NCI-H2171 (cell line): Measurements from ENCODE around the gene ACE.

Source experiments
- DNase-seq: peaks from one replicate; lab custom pipeline; 2025; lab: John Stamatoyannopoulos, UW

Gene ACE

GRCh38 chr17:63474586-63475460 is 2.0 kb upstream of the ACE start:
- no peak for DNase-seq

- DNase-seq: no peak
These were observed 1.1 kb upstream of the ACE start for GRCh38 chr17:63475491-63476412.

- DNase-seq: peak; percentile 49
These were observed 405 bp upstream of the ACE start for GRCh38 chr17:63476459-63476853.

GRCh38 chr17:63477480-63478440 is 899 bp downstream of the ACE start:
- peak; percentile 55 for DNase-seq

GRCh38 chr17:63478814-63479494 is 2.1 kb downstream of the ACE start:
- peak; percentile 8 for DNase-seq

- peak; percentile 6 for DNase-seq
These were observed 2.8 kb downstream of the ACE start for GRCh38 chr17:63479495-63480184.

- no peak for DNase-seq
These were observed 3.4 kb downstream of the ACE start for GRCh38 chr17:63480192-63480784.

GRCh38 chr17:63480826-63481487 is 4.1 kb downstream of the ACE start:
- DNase-seq: peak; percentile 97

GRCh38 chr17:63481488-63481870 is 4.6 kb downstream of the ACE start:
- DNase-seq: no peak

GRCh38 chr17:63482509-63482908 is 5.6 kb downstream of the ACE start:
- no peak for DNase-seq

GRCh38 chr17:63483038-63483437 is 6.2 kb downstream of the ACE start:
- no peak for DNase-seq

- DNase-seq: no peak
These were observed 7.1 kb downstream of the ACE start for GRCh38 chr17:63483655-63484575.

GRCh38 chr17:63486317-63487013 is 9.6 kb downstream of the ACE start:
- no peak for DNase-seq

- DNase-seq: no peak
These were observed 10.1 kb downstream of the ACE start for GRCh38 chr17:63487014-63487339.

- no peak for DNase-seq
These were observed 12.0 kb downstream of the ACE start for GRCh38 chr17:63488851-63489250.

GRCh38 chr17:63489291-63489690 is 12.4 kb downstream of the ACE start:
- no peak for DNase-seq

- DNase-seq: no peak
These were observed 13.5 kb downstream of the ACE start for GRCh38 chr17:63490329-63490728.

GRCh38 chr17:63490858-63491400 is 14.1 kb downstream of the ACE start:
- DNase-seq: no peak
